Esophagus mucosa (tissue), 1 donor: ENCODE results near the gene COX4I1. TPM values are rescaled to one million over a fixed set of nuclear protein-coding genes. Genes with fewer than 3 reads are reported as not detected.

Source experiments
- ATAC-seq: fragments of 200-7000 bp; cut with Tn5 transposase; one replicate; pipeline ENCODE4 v1.9.1; 2020
- total RNA-seq: library from RNA; stranded (reverse); gene quantifications from one replicate; pipeline ENCODE4 v1.2.4, GENCODE V29; 2023
- donor health status: DM: yes; HTN: yes; CAD: no.

The COX4I1 gene
- total RNA-seq, 1 donor from 2014 or later = 511 TPM

- peak; percentile 4 for ATAC-seq
Measured at GRCh38 chr16:85768199-85768598, 31.3 kb upstream of the COX4I1 start.

DNA sequence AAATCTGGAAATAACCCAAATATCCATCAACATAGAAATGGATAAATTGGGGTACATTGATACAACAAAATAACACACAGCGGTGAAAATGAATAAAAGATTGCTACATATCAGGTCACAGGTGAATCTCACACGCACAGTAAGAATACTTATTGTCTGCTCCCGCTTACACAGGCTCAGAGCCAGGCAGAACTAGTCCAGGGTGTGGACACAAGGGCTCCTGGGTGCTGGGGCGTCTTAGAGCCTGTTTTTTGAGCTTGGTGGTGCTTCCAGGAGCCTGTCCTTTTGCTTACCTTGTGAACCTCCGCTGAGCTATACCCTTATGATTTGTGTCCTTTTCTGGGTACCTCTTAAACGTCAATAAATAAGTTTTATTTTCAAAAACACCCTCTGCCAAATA is 28.8 kb upstream of the COX4I1 start:
- ATAC-seq = peak; percentile 24

GRCh38 chr16:85773044-85773443 is 26.5 kb upstream of the COX4I1 start:
- ATAC-seq = no peak

DNA sequence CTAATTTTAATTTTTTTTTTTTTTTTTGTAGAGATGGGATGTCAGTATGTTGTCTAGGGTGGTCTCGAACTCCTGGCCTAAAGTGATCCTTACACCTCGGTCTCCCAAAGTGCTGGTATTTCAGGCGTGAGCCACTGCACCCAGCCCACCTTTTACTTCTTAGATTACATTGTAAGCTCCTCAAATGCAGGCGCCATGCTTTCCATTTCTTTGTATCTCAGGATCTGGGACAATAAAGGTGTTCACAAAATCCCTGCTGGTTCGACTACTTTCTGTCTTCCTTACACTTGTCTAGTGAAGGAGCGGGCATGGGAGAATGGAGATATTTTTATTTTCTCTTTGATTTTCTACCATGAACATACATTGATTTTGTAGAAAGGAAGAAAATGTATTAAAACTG is 25.4 kb upstream of the COX4I1 start:
- ATAC-seq = no peak

- ATAC-seq = no peak
Measured at GRCh38 chr16:85774811-85775210, 24.7 kb upstream of the COX4I1 start.

- peak; percentile 78 for ATAC-seq
Measured at GRCh38 chr16:85777583-85778310, 21.7 kb upstream of the COX4I1 start.

DNA sequence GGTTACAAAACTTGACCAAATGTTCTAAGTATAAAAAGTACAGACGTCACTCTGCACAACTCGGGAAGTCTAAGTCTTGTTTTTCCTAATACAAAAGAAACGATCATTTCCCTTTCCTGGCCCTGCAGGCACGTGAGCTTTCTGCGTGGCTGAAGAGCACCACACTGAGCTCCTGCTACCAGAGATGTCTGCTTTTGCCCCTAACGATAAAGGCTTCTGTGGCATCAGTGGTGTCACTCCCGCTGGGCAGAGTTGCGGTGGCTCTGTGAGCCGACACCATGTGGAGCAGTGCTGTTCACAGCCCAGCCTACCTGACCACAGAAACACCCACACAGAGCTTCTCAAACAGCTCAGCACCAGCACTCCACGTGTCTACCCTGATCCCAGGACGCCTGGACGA is 20.6 kb upstream of the COX4I1 start:
- no peak for ATAC-seq

DNA sequence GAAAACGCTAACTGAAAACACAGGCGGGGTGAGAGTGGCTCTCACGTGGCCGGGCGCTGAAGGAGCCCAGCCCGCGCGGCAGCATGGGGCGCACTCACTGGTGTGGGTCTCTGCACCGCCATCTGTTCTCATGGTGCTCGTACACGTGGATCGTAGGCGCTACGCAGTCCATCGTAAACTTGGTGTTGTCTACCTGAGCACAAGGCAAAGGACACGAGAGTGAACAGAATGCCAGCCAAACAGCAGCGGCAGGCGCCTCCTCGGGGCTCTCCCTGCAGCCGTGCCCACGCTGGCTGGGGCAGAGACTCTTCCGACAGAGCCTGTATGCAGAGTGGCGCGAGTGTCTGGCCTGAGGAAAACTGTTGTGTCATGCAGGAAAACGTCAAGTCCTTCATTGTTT is 19.2 kb upstream of the COX4I1 start:
- ATAC-seq = no peak

DNA sequence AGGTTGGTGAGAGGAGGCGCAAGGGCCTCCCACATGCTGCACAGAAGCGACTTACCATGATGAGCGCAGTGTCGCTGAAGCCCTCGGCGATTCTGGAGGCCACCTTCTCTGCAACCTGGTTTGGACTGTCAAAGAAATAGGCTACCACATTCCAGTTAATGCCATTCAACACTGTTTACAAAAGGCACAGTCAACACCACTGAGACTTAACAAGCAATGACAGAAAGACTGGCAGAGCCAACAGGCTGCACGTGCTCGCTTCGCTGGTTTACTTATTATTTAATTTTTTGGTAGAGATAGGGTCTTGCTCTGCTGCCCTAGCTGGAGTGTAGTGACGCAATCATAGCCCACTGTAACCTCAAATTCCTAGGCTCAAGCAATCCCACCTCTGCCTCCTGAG is 18.3 kb upstream of the COX4I1 start:
- no peak for ATAC-seq

GRCh38 chr16:85781695-85782370 is 17.7 kb upstream of the COX4I1 start:
- no peak for ATAC-seq

- no peak for ATAC-seq
Measured at GRCh38 chr16:85782451-85782850, 17.0 kb upstream of the COX4I1 start.

DNA sequence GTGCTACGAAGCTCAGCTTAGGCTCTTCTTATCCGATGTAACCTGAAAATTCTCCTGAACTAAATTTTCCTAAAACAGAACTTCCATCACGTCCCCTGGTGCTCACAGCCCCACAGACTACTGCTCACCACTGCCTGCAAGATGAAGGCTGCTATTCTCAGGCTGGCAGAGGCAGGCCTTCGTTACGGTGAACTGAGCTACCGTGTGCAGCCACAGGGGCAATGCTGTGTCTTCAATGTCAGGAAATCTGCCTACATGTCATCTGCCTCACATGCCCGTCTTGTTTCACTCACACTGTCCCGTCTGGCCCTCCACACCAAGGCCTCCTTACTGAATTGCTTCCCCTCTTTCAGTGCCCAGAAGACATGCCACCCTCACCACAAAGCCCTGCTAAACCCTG is 16.1 kb upstream of the COX4I1 start:
- ATAC-seq = no peak

- no peak for ATAC-seq
Measured at GRCh38 chr16:85784813-85785212, 14.7 kb upstream of the COX4I1 start.

GRCh38 chr16:85785927-85786326 is 13.6 kb upstream of the COX4I1 start:
- ATAC-seq = no peak

- ATAC-seq = no peak
Measured at GRCh38 chr16:85788819-85789218, 10.7 kb upstream of the COX4I1 start.

- no peak for ATAC-seq
Measured at GRCh38 chr16:85789773-85790172, 9.7 kb upstream of the COX4I1 start.

DNA sequence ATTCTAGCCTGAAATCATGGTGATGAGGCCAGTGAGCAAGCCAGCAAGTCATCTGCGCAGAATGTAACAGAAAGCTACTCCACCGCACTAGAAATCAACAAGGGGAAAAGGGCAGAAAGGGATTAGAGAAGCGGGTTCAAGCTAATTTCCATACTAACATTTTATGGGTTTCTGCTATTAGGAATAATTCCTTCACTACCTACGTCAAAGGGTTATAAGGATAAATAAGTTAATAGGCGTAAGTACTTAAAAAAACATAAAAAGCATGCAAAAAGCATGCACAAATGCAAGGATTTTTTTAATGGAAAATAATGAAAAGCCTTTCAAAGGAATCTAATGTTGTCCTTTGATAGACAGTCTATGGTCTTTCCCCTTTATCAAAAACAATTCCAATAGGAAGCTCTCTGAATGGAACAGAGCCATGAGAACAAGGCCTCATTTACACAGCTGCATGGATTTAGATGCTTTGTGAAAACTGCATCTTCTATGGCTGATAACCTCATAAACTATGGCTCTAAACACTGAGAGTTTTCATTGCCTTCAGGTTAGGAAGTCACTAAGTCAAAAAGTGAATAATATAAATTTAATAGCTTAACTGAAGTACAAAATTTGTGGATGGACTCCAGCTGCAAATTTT is 5.7 kb upstream of the COX4I1 start:
- no peak for ATAC-seq

GRCh38 chr16:85794696-85795095 is 4.8 kb upstream of the COX4I1 start:
- ATAC-seq = no peak

GRCh38 chr16:85796152-85796551 is 3.3 kb upstream of the COX4I1 start:
- ATAC-seq = no peak

- no peak for ATAC-seq
Measured at GRCh38 chr16:85796599-85796998, 2.9 kb upstream of the COX4I1 start.

DNA sequence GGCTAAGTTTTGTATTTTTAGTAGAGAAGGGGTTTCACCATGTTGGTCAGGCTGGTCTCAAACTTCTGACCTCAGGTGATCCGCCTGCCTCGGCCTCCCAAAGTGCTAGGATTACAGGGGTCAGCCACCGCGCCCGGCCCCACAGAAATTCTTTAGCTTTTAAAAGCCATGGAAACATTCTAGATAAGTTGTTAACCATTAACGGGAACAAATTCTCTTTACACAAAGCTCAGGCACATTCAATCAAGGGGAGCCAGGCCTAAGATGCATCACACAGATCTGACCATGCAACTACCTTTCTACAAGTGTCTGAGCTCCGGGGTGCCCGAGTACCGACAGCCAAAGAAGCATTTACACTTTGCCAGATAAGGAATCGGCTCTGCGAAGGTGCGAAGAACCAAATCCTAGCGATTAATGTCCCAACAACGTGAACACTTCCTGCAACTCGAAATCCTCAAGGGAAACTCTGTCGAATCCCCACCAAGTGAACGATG is 1.2 kb upstream of the COX4I1 start:
- no peak for ATAC-seq

GRCh38 chr16:85798901-85799496 is 496 bp upstream of the COX4I1 start:
- ATAC-seq = peak; percentile 28

- peak; percentile 4 for ATAC-seq
Measured at GRCh38 chr16:85800321-85800669, 800 bp downstream of the COX4I1 start.
